Measurements from ENCODE around the gene UNK.

UNK gene

GRCh38 chr17:75785016-75785890 is 647 bp downstream of the UNK start:
- Mint-ChIP-seq H3K9me3 (no peaks in the 10 kb centered on the region), H3K27ac (peak overlapping the region; percentile 99 to 100 (median 99)), H3K4me3 (peak overlapping the region; percentile 85 to 96 (median 87)), H3K27me3 (ENCODE audit: low read depth) (no peaks in the 10 kb centered on the region), H3K4me1 (peaks cover 44% of the 10 kb centered on the region), H3K36me3 (ENCODE audit: low read depth) (peaks cover 9% of the 10 kb centered on the region)
- no peak for TF ChIP-seq CTCF (IDR thresholded peaks at IDR 0.05; ENCODE audit: unreplicated experiment in 3 of 3)

GRCh38 chr17:75791254-75791653 is 6.6 kb downstream of the UNK start:
- H3K27ac Mint-ChIP-seq: peak overlapping the region in 1 of 3 experiments; percentile 34
- H3K4me3 Mint-ChIP-seq: peak overlapping the region in 1 of 3 experiments; percentile 13
- H3K27me3 Mint-ChIP-seq (ENCODE audit: low read depth): no peaks in the 10 kb centered on the region
- H3K4me1 Mint-ChIP-seq: peaks cover 19% of the 10 kb centered on the region
- peaks cover 43% of the 10 kb centered on the region for H3K36me3 Mint-ChIP-seq (ENCODE audit: low read depth)
- H3K9me3 Mint-ChIP-seq: no peaks in the 10 kb centered on the region
- no peak for TF ChIP-seq CTCF (IDR thresholded peaks at IDR 0.05; ENCODE audit: unreplicated experiment in 3 of 3)

- H3K36me3 Mint-ChIP-seq (ENCODE audit: low read depth): peaks cover 48% of the 10 kb centered on the region
- H3K27me3 Mint-ChIP-seq (ENCODE audit: low read depth): no peaks in the 10 kb centered on the region
Observed at GRCh38 chr17:75793460-75793859, 8.9 kb downstream of the UNK start.

GRCh38 chr17:75795820-75796607 is 11.4 kb downstream of the UNK start:
- TF ChIP-seq CTCF (IDR thresholded peaks at IDR 0.05; ENCODE audit: unreplicated experiment in 3 of 3): no peak
- no peak overlapping the region for H3K27ac Mint-ChIP-seq
- H3K36me3 Mint-ChIP-seq (ENCODE audit: low read depth): peaks cover 55% of the 10 kb centered on the region
- no peaks in the 10 kb centered on the region for H3K9me3 Mint-ChIP-seq
- H3K27me3 Mint-ChIP-seq (ENCODE audit: low read depth): no peaks in the 10 kb centered on the region
- peaks cover 3% of the 10 kb centered on the region for H3K4me1 Mint-ChIP-seq
- H3K4me3 Mint-ChIP-seq: no peak overlapping the region

More at GRCh38 chr17:75793460-75793859, 8.9 kb downstream of the UNK start:
- Mint-ChIP-seq H3K4me1 (peaks cover 10% of the 10 kb centered on the region), H3K9me3 (no peaks in the 10 kb centered on the region), H3K4me3 (no peak overlapping the region), H3K27ac (no peak overlapping the region)
- TF ChIP-seq CTCF (IDR thresholded peaks at IDR 0.05; ENCODE audit: unreplicated experiment in 3 of 3): no peak

- Mint-ChIP-seq H3K27ac (no peak overlapping the region), H3K36me3 (ENCODE audit: low read depth) (peaks cover 41% of the 10 kb centered on the region), H3K4me1 (no peaks in the 10 kb centered on the region), H3K27me3 (ENCODE audit: low read depth) (no peaks in the 10 kb centered on the region), H3K9me3 (no peaks in the 10 kb centered on the region), H3K4me3 (no peak overlapping the region)
- no peak for TF ChIP-seq CTCF (IDR thresholded peaks at IDR 0.05; ENCODE audit: unreplicated experiment in 3 of 3)
Observed at GRCh38 chr17:75799402-75799801, 14.8 kb downstream of the UNK start.

Data from nephron (organoid).